ENCODE results near the gene IQCB1.

The IQCB1 gene

DNA sequence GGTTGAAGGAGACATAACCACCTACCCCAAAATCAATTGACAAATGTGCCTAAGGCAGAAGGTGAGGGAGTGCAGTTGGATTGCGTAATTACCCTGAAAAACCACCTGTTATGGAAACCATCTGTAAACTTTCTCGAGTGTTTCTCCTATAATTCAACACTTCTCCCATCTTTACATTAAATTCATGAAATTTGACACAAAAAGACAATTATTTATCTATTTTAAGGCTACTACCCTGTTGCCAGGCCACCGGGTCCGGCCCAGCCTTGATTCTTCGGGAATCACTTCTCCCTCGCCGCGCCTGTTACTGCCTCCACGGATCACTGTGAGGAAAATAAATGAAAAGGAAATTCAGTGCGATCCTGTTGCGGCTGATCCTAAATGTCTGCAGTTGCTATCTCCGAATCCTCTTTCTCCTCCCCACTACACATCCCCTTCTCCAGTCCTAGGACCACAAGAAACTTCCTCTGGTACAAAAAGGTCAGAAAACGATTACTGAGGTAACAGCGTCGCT, 646 bp downstream of the IQCB1 start:
- Histone ChIP-seq H3K4me1 (ENCODE audit: insufficient read depth, low read length, poor library complexity, severe bottlenecking) (peaks cover 75% of the 10 kb centered on the region), H4K20me1 (ENCODE audit: insufficient read depth, low read length, poor library complexity, severe bottlenecking) (peaks cover 20% of the 10 kb centered on the region), H3K4me3 (ENCODE audit: low read length, poor library complexity, severe bottlenecking) (peak overlapping the region; percentile 92), H2AFZ (ENCODE audit: low read length) (peak overlapping the region; percentile 83), H3K9ac (ENCODE audit: low read depth, low read length, poor library complexity, severe bottlenecking) (peak overlapping the region; percentile 90), H3F3A (ENCODE audit: low read depth) (no peaks in the 10 kb centered on the region), H3K36me3 (ENCODE audit: insufficient read depth, low read length) (no peaks in the 10 kb centered on the region), H3K27me3 (ENCODE audit: insufficient read depth, low read length, poor library complexity, severe bottlenecking) (no peaks in the 10 kb centered on the region), H3K79me2 (ENCODE audit: insufficient read depth, low read length) (peaks cover 83% of the 10 kb centered on the region), H3K9me2 (replicated peaks; ENCODE audit: low read depth, low read length) (no peaks in the 10 kb centered on the region), H3K9me3 (ENCODE audit: insufficient read depth, low read depth, low read length) (no peaks in the 10 kb centered on the region), H3K4me2 (ENCODE audit: low read depth, low read length, poor library complexity, severe bottlenecking) (peak overlapping the region; percentile 88)
- TF ChIP-seq CTCF (conservative IDR thresholded peaks at IDR 0.05; ENCODE audit: low read length) = no peak
- no peak for TF ChIP-seq EZH2phosphoT487 (IDR thresholded peaks at IDR 0.05; ENCODE audit: borderline replicate concordance)

GRCh38 chr3:121822973-121823372, 11.9 kb downstream of the IQCB1 start:
- Histone ChIP-seq H3K9me2 (replicated peaks; ENCODE audit: low read depth, low read length) (no peaks in the 10 kb centered on the region), H3K4me1 (ENCODE audit: insufficient read depth, low read length, poor library complexity, severe bottlenecking) (peaks cover 11% of the 10 kb centered on the region), H3K79me2 (ENCODE audit: insufficient read depth, low read length) (peaks cover 45% of the 10 kb centered on the region), H2AFZ (ENCODE audit: low read length) (no peak overlapping the region), H3K9ac (ENCODE audit: low read depth, low read length, poor library complexity, severe bottlenecking) (no peak overlapping the region), H3K9me3 (ENCODE audit: insufficient read depth, low read depth, low read length) (peaks cover 13% of the 10 kb centered on the region), H3K4me3 (ENCODE audit: low read length, poor library complexity, severe bottlenecking) (no peak overlapping the region), H4K20me1 (ENCODE audit: insufficient read depth, low read length, poor library complexity, severe bottlenecking) (no peaks in the 10 kb centered on the region), H3K36me3 (ENCODE audit: insufficient read depth, low read length) (peaks cover 70% of the 10 kb centered on the region), H3K4me2 (ENCODE audit: low read depth, low read length, poor library complexity, severe bottlenecking) (no peak overlapping the region), H3K27me3 (ENCODE audit: insufficient read depth, low read length, poor library complexity, severe bottlenecking) (no peaks in the 10 kb centered on the region), H3F3A (ENCODE audit: low read depth) (no peaks in the 10 kb centered on the region)
- TF ChIP-seq CTCF (conservative IDR thresholded peaks at IDR 0.05; ENCODE audit: low read length) (no peak), EZH2phosphoT487 (IDR thresholded peaks at IDR 0.05; ENCODE audit: borderline replicate concordance) (no peak)

- no peak overlapping the region for H2AFZ ChIP-seq (ENCODE audit: low read length)
- no peaks in the 10 kb centered on the region for H4K20me1 ChIP-seq (ENCODE audit: insufficient read depth, low read length, poor library complexity, severe bottlenecking)
- TF ChIP-seq EZH2phosphoT487 (IDR thresholded peaks at IDR 0.05; ENCODE audit: borderline replicate concordance) (no peak), CTCF (conservative IDR thresholded peaks at IDR 0.05; ENCODE audit: low read length) (no peak)
- H3K4me1 ChIP-seq (ENCODE audit: insufficient read depth, low read length, poor library complexity, severe bottlenecking) = peaks cover 15% of the 10 kb centered on the region
- no peak overlapping the region for H3K9ac ChIP-seq (ENCODE audit: low read depth, low read length, poor library complexity, severe bottlenecking)
- H3K27me3 ChIP-seq (ENCODE audit: insufficient read depth, low read length, poor library complexity, severe bottlenecking) = no peaks in the 10 kb centered on the region
- no peaks in the 10 kb centered on the region for H3F3A ChIP-seq (ENCODE audit: low read depth)
- H3K4me3 ChIP-seq (ENCODE audit: low read length, poor library complexity, severe bottlenecking) = no peak overlapping the region
- peaks cover 13% of the 10 kb centered on the region for H3K9me3 ChIP-seq (ENCODE audit: insufficient read depth, low read depth, low read length)
- peaks cover 42% of the 10 kb centered on the region; the same call in 1 of the 2 replicates for H3K79me2 ChIP-seq (ENCODE audit: insufficient read depth, low read length)
- H3K9me2 ChIP-seq (replicated peaks; ENCODE audit: low read depth, low read length) = no peaks in the 10 kb centered on the region
- H3K4me2 ChIP-seq (ENCODE audit: low read depth, low read length, poor library complexity, severe bottlenecking) = no peak overlapping the region
- peaks cover 68% of the 10 kb centered on the region for H3K36me3 ChIP-seq (ENCODE audit: insufficient read depth, low read length)
These were observed 13.2 kb downstream of the IQCB1 start for GRCh38 chr3:121821421-121822199.

Measured in Loucy (cell line).